ENCODE measurements around the gene ORMDL3. TPM values are rescaled to one million over a fixed set of nuclear protein-coding genes. Genes with fewer than 3 reads are reported as not detected.
A peak's percentile ranks its signal among the peaks of the same experiment; 100 is the strongest.

The ORMDL3 gene
- total RNA-seq, 1 donor from 2014 or later: 35.6 TPM

GRCh38 chr17:39920218-39921210, 6.9 kb downstream of the ORMDL3 start:
- no peak for DNase-seq (ENCODE audit: low read depth)
- no peak for TF ChIP-seq CTCF (conservative IDR thresholded peaks at IDR 0.05; ENCODE audit: low read depth, low read length)
- no peak overlapping the region for H3K4me3 ChIP-seq (ENCODE audit: low read depth, low read length)

GRCh38 chr17:39919087-39919683, 8.2 kb downstream of the ORMDL3 start:
- no peak for DNase-seq (ENCODE audit: low read depth)
- no peak for TF ChIP-seq CTCF (conservative IDR thresholded peaks at IDR 0.05; ENCODE audit: low read depth, low read length)
- no peak overlapping the region for H3K4me3 ChIP-seq (ENCODE audit: low read depth, low read length)

- H3K4me3 ChIP-seq (ENCODE audit: low read depth, low read length): no peak overlapping the region
- no peak for DNase-seq (ENCODE audit: low read depth)
- TF ChIP-seq CTCF (conservative IDR thresholded peaks at IDR 0.05; ENCODE audit: low read depth, low read length): peak; percentile 31
Measured at GRCh38 chr17:39916918-39917317, 10.5 kb downstream of the ORMDL3 start.

DNA sequence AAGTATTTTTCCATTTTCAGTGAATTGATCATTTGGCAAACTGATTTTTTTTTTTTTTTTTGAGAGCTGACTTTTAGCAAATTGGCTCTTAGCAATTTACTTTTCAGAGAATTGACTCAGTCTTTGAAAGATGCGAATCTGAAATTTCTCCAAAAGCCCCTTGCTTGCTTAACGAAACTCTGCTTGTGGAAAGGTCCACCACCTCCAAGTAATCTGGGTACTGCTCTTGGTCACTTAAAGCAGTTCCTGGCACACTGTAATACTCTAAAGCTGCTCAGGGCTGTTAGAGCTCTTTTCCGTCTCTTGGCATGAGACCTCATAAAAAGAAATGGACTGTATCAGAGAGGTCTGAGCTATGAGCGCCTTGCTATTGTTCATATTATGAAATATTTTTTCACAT, 11.8 kb downstream of the ORMDL3 start:
- no peak for DNase-seq (ENCODE audit: low read depth)
- no peak overlapping the region for H3K4me3 ChIP-seq (ENCODE audit: low read depth, low read length)
- TF ChIP-seq CTCF (conservative IDR thresholded peaks at IDR 0.05; ENCODE audit: low read depth, low read length): no peak

DNA sequence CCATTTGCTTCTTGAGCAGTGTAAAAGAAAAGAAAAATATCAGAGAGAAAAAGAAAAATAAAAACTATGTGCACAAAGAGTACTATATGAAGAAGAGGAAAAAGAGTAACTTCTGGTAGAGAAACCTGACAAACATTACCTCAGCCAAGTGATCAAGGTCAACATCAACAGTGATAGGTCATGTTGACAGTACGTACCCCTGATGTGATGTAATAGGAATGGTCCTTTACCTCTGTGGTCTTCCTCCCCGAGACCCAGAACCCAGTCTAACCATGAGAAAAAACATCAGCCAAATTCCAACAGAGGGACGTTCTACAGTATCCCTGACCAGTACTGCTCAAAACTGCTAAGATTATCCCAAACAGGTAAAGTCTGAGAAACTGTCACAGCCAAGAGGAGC, 13.4 kb downstream of the ORMDL3 start:
- no peak for TF ChIP-seq CTCF (conservative IDR thresholded peaks at IDR 0.05; ENCODE audit: low read depth, low read length)
- no peak for DNase-seq (ENCODE audit: low read depth)
- no peak overlapping the region for H3K4me3 ChIP-seq (ENCODE audit: low read depth, low read length)

GRCh38 chr17:39908789-39909352, 18.5 kb downstream of the ORMDL3 start:
- TF ChIP-seq CTCF (conservative IDR thresholded peaks at IDR 0.05; ENCODE audit: low read depth, low read length): no peak
- DNase-seq (ENCODE audit: low read depth): no peak

More at GRCh38 chr17:39908789-39909352, 18.5 kb downstream of the ORMDL3 start:
- H3K4me3 ChIP-seq (ENCODE audit: low read depth, low read length): no peak overlapping the region
